Measurements from ENCODE around the gene PLXNB3. TPM values are rescaled to one million over a fixed set of nuclear protein-coding genes. Genes with fewer than 3 reads are reported as not detected.

PLXNB3 gene
- total RNA-seq, 1 experiment from 2014 or later = 14.3 TPM

- ChIA-PET CTCF (no interaction called here), POLR2A (no interaction called here)
- no peaks in the 10 kb centered on the region for H3K27me3 ChIP-seq (ENCODE audit: control insufficient read depth, insufficient read depth, low read length)
- no peak overlapping the region for H3K27ac ChIP-seq (ENCODE audit: low read length)
- peaks cover 10% of the 10 kb centered on the region for H3K4me1 ChIP-seq (ENCODE audit: control insufficient read depth, insufficient read depth, low read length)
- no TSS peak for BruUV-seq (replicated peaks)
- no peak for DNase-seq (ENCODE audit: low read depth, low spot score)
- ATAC-seq = no peak
- in situ Hi-C loops (cut with HindIII; ENCODE audit: low pct_unique_long_range_greater_than_20kb, low sequenced_read_pairs) (no loop called here), intact Hi-C loops (cut with micrococcal nuclease; ENCODE audit: unreplicated experiment) (no loop called here)
- H3K4me3 ChIP-seq (ENCODE audit: low read depth in 2 of 2, low read length in 2 of 2) = no peak overlapping the region
- peaks cover 3% of the 10 kb centered on the region; the same call in 1 of the 2 replicates for H3K36me3 ChIP-seq (ENCODE audit: control insufficient read depth, insufficient read depth, low read length)
- no peak for TF ChIP-seq CTCF (IDR thresholded peaks at IDR 0.05)
- TF ChIP-seq POLR2AphosphoS5 (IDR thresholded peaks at IDR 0.05; ENCODE audit: low read depth, low read length) = no peak; the same call in 1 of the 2 replicates
- TF ChIP-seq SIN3A (IDR thresholded peaks at IDR 0.05; ENCODE audit: borderline replicate concordance, insufficient read depth, low read depth, low read length) = no peak
- no peak for TF ChIP-seq REST (IDR thresholded peaks at IDR 0.05; ENCODE audit: insufficient read depth in 1 of 2, low read depth in 2 of 2, low read length in 1 of 2)
- no peak for TF ChIP-seq TCF7L2 (IDR thresholded peaks at IDR 0.05; ENCODE audit: low read depth, low read length)
- no peaks in the 10 kb centered on the region for H3K9me3 ChIP-seq (ENCODE audit: control insufficient read depth, insufficient read depth, low read depth, low read length)
Measured at GRCh38 chrX:153799326-153799725, 35.3 kb downstream of the PLXNB3 start.

- peaks cover 3% of the 10 kb centered on the region; the same call in 1 of the 2 replicates for H3K36me3 ChIP-seq (ENCODE audit: control insufficient read depth, insufficient read depth, low read length)
- BruUV-seq (replicated peaks) = no TSS peak
- CTCF ChIA-PET = no interaction called here
- no peak overlapping the region for H3K27ac ChIP-seq (ENCODE audit: low read length)
- no peak overlapping the region for H3K4me3 ChIP-seq (ENCODE audit: low read depth in 2 of 2, low read length in 2 of 2)
- H3K9me3 ChIP-seq (ENCODE audit: control insufficient read depth, insufficient read depth, low read depth, low read length) = no peaks in the 10 kb centered on the region
- TF ChIP-seq TCF7L2 (IDR thresholded peaks at IDR 0.05; ENCODE audit: low read depth, low read length) = no peak
- TF ChIP-seq POLR2AphosphoS5 (IDR thresholded peaks at IDR 0.05; ENCODE audit: low read depth, low read length) = no peak; the same call in 1 of the 2 replicates
- TF ChIP-seq CTCF (IDR thresholded peaks at IDR 0.05) = no peak
- TF ChIP-seq REST (IDR thresholded peaks at IDR 0.05; ENCODE audit: insufficient read depth in 1 of 2, low read depth in 2 of 2, low read length in 1 of 2) = no peak
- TF ChIP-seq SIN3A (IDR thresholded peaks at IDR 0.05; ENCODE audit: borderline replicate concordance, insufficient read depth, low read depth, low read length) = no peak
- in situ Hi-C loops (cut with HindIII; ENCODE audit: low pct_unique_long_range_greater_than_20kb, low sequenced_read_pairs) = no loop called here
- POLR2A ChIA-PET = no interaction called here
- H3K4me1 ChIP-seq (ENCODE audit: control insufficient read depth, insufficient read depth, low read length) = peaks cover 10% of the 10 kb centered on the region
- no peaks in the 10 kb centered on the region for H3K27me3 ChIP-seq (ENCODE audit: control insufficient read depth, insufficient read depth, low read length)
- intact Hi-C loops (cut with micrococcal nuclease; ENCODE audit: unreplicated experiment) = loop anchor here (10.0 kb wide), 1 partner anchor 85 kb away; the partner anchor contains the start of gene L1CAM
- no peak for DNase-seq (ENCODE audit: low read depth, low spot score)
- peak; percentile 47 for ATAC-seq
Measured at GRCh38 chrX:153800177-153800722, 36.2 kb downstream of the PLXNB3 start.
